GM18858 (cell line): Measurements from ENCODE around the gene TKT.
"Not testable (repeated sequence)": the region's sequence is repeated elsewhere in the genome, so short reads cannot be mapped to it uniquely, and the experiment has no call there.

Experiments
- ATAC-seq: cut with Tn5 transposase; IDR thresholded peaks from one replicate; pipeline ENCODE4 v1.9.1; 2021; ENCODE audit not compliant: unreplicated experiment

Gene TKT

GRCh38 chr3:53255775-53256703, at the start of gene TKT:
TKT (minus strand) TSS chr3:53256022; CDS start chr3:53255942, 80 bp downstream.
- ATAC-seq: peak; percentile 36

- ATAC-seq: no peak
Measured at GRCh38 chr3:53303957-53304356, 48.1 kb upstream of the TKT start.

GRCh38 chr3:53303549-53303948, 47.7 kb upstream of the TKT start:
- ATAC-seq: no peak

GRCh38 chr3:53300826-53301225, 45.0 kb upstream of the TKT start:
- ATAC-seq: no peak

- not testable (repeated sequence) for ATAC-seq
Measured at GRCh38 chr3:53299611-53300023, 43.8 kb upstream of the TKT start.

GRCh38 chr3:53295410-53295809, 39.6 kb upstream of the TKT start:
- no peak for ATAC-seq

GRCh38 chr3:53293867-53294266, 38.0 kb upstream of the TKT start:
- ATAC-seq: no peak

- ATAC-seq: no peak
Measured at GRCh38 chr3:53288214-53288613, 32.4 kb upstream of the TKT start.

- no peak for ATAC-seq
Measured at GRCh38 chr3:53287131-53287629, 31.4 kb upstream of the TKT start.

GRCh38 chr3:53286727-53287126, 30.9 kb upstream of the TKT start:
- no peak for ATAC-seq

GRCh38 chr3:53282581-53282980, 26.8 kb upstream of the TKT start:
- ATAC-seq: no peak

- no peak for ATAC-seq
Measured at GRCh38 chr3:53278667-53279066, 22.8 kb upstream of the TKT start.

GRCh38 chr3:53274938-53275605, 19.2 kb upstream of the TKT start:
- ATAC-seq: no peak

- no peak for ATAC-seq
Measured at GRCh38 chr3:53273146-53273670, 17.4 kb upstream of the TKT start.

- peak; percentile 66 for ATAC-seq
Measured at GRCh38 chr3:53269888-53270880, 14.4 kb upstream of the TKT start.

GRCh38 chr3:53269193-53269592, 13.4 kb upstream of the TKT start:
- not testable (repeated sequence) for ATAC-seq

GRCh38 chr3:53267766-53268165, 11.9 kb upstream of the TKT start:
- ATAC-seq: no peak

GRCh38 chr3:53264718-53265117, 8.9 kb upstream of the TKT start:
- no peak for ATAC-seq

GRCh38 chr3:53263907-53264306, 8.1 kb upstream of the TKT start:
- no peak for ATAC-seq

- no peak for ATAC-seq
Measured at GRCh38 chr3:53261712-53262111, 5.9 kb upstream of the TKT start.
